GM21619 (cell line): ENCODE results near the gene EPS15.
"Not testable (repeated sequence)": the region's sequence is repeated elsewhere in the genome, so short reads cannot be mapped to it uniquely, and the experiment has no call there.

Experiments used
- ATAC-seq: cut with Tn5 transposase; IDR thresholded peaks from one replicate; pipeline ENCODE4 v1.9.1; 2021; ENCODE audit not compliant: unreplicated experiment

EPS15 gene

GRCh38 chr1:51432146-51432545, 86.9 kb downstream of the EPS15 start:
- no peak for ATAC-seq

GRCh38 chr1:51427438-51427837, 91.6 kb downstream of the EPS15 start:
- no peak for ATAC-seq

- no peak for ATAC-seq
These were observed 93.1 kb downstream of the EPS15 start for GRCh38 chr1:51425955-51426354.

GRCh38 chr1:51425273-51425672, 93.8 kb downstream of the EPS15 start:
- ATAC-seq, result no peak

GRCh38 chr1:51423073-51423821, 95.8 kb downstream of the EPS15 start:
- ATAC-seq, result no peak

GRCh38 chr1:51422367-51423072, 96.5 kb downstream of the EPS15 start:
- ATAC-seq, result no peak

GRCh38 chr1:51421964-51422363, 97.1 kb downstream of the EPS15 start:
- no peak for ATAC-seq

- ATAC-seq, result no peak
These were observed 98.0 kb downstream of the EPS15 start for GRCh38 chr1:51420867-51421627.

GRCh38 chr1:51418384-51418959, 100.6 kb downstream of the EPS15 start:
- no peak for ATAC-seq

- no peak for ATAC-seq
These were observed 101.3 kb downstream of the EPS15 start for GRCh38 chr1:51417496-51418383.

GRCh38 chr1:51416910-51417309, 102.2 kb downstream of the EPS15 start:
- ATAC-seq, result no peak

- no peak for ATAC-seq
These were observed 103.1 kb downstream of the EPS15 start for GRCh38 chr1:51415963-51416362.

- no peak for ATAC-seq
These were observed 104.3 kb downstream of the EPS15 start for GRCh38 chr1:51414811-51415210.

- not testable (repeated sequence) for ATAC-seq
These were observed 107.2 kb downstream of the EPS15 start for GRCh38 chr1:51411820-51412219.

- ATAC-seq, result no peak
These were observed 108.3 kb downstream of the EPS15 start for GRCh38 chr1:51410568-51411460.

- not testable (repeated sequence) for ATAC-seq
These were observed 109.1 kb downstream of the EPS15 start for GRCh38 chr1:51409755-51410541.

- no peak for ATAC-seq
These were observed 126.8 kb downstream of the EPS15 start for GRCh38 chr1:51392241-51392640.

GRCh38 chr1:51390641-51391040, 128.4 kb downstream of the EPS15 start:
- not testable (repeated sequence) for ATAC-seq

GRCh38 chr1:51387288-51387687, 131.8 kb downstream of the EPS15 start:
- not testable (repeated sequence) for ATAC-seq
